B cell (primary cell): ENCODE data around the gene WDR86. TPM values are rescaled to one million over a fixed set of nuclear protein-coding genes. Genes with fewer than 3 reads are reported as not detected.

Source experiments
- ATAC-seq: fragments of 200-7000 bp; cut with Tn5 transposase; one replicate; pipeline ENCODE4 v1.10.0; 2021; ENCODE audit warnings: low read depth, mild to moderate bottlenecking, moderate number of reproducible peaks, moderate library complexity
- CTCF ChIA-PET: fragments of 350-600 bp; sonication (Branson Sonifier 250); formaldehyde crosslinking; loops from one replicate; lab custom pipeline; 2021; ENCODE audit warnings: antibody characterized with exemption, inconsistent platforms; lab: Charles Lee
- POLR2A ChIA-PET: fragments of 350-600 bp; sonication (Branson Sonifier 250); formaldehyde crosslinking; loops from one replicate; lab custom pipeline; 2021; ENCODE audit warnings: antibody characterized with exemption; lab: Charles Lee
- DNase-seq: peaks from one replicate; pipeline ENCODE4 v3.0.0; 2013
- H2AFZ ChIP-seq: 2 replicates; pipeline ENCODE4 v1.6.1; 2012; ENCODE audit warnings: mild to moderate bottlenecking, low read depth, low read length; ENCODE audit not compliant: insufficient read depth, poor library complexity, severe bottlenecking
- H3K27ac ChIP-seq, 2 donors: 1 replicate in 1 of 2; 2 replicates in 1 of 2; pipeline ENCODE4 v1.5.1; 2012 to 2013; ENCODE audit warnings: low read length in 2 of 2, mild to moderate bottlenecking in 2 of 2, moderate library complexity in 1 of 2
- H3K27me3 ChIP-seq, 4 experiments: fragments of 200-600 bp in 1 of 4; sonication (generic) in 1 of 4; replicated peaks in 1 of 4; 1 replicate in 2 of 4; 2 replicates in 2 of 4; pipeline versions ENCODE4 v1.6.1 to v1.7.0; 2013 to 2016; ENCODE audit warnings: low read length in 3 of 4, mild to moderate bottlenecking in 2 of 4, mixed read lengths in 1 of 4, moderate library complexity in 1 of 4; ENCODE audit not compliant: insufficient read depth in 4 of 4, control insufficient read depth in 3 of 4; ENCODE audit errors: control extremely low read depth in 1 of 4
- H3K36me3 ChIP-seq, 2 experiments: replicated peaks in 1 of 2; 1 replicate in 1 of 2; 2 replicates in 1 of 2; pipeline versions ENCODE4 v1.6.1 to v1.7.1; 2013; ENCODE audit warnings: low read length in 1 of 2; ENCODE audit not compliant: insufficient read depth in 2 of 2, control insufficient read depth in 1 of 2; ENCODE audit errors: control extremely low read depth in 1 of 2, extremely low read depth in 1 of 2
- H3K4me1 ChIP-seq, 2 donors: fragments of 200-600 bp in 1 of 2; sonication (generic) in 1 of 2; 1 replicate in 1 of 2; 2 replicates in 1 of 2; pipeline versions ENCODE4 v1.5.1 to v1.6.1; 2013 to 2017; ENCODE audit warnings: low read length in 2 of 2; ENCODE audit not compliant: control insufficient read depth in 2 of 2, insufficient read depth in 2 of 2
- H3K4me2 ChIP-seq: replicated peaks from 2 replicates; pipeline ENCODE3; 2012; ENCODE audit warnings: mild to moderate bottlenecking, low read depth, low read length; ENCODE audit not compliant: poor library complexity, severe bottlenecking
- H3K4me3 ChIP-seq, 5 experiments: fragments of 200-600 bp in 1 of 5; sonication (generic) in 1 of 5; 1 replicate in 3 of 5; 2 replicates in 2 of 5; pipeline versions ENCODE4 v1.5.1 to v1.7.0; 2011 to 2016; ENCODE audit warnings: low read length in 4 of 5, mild to moderate bottlenecking in 4 of 5, low read depth in 2 of 5, control low read depth in 1 of 5, moderate library complexity in 1 of 5; ENCODE audit not compliant: insufficient read depth in 1 of 5; ENCODE audit errors: control extremely low read depth in 1 of 5, extremely low read depth in 1 of 5
- H3K79me2 ChIP-seq: fragments of 200-600 bp; sonication (generic); one replicate; pipeline ENCODE4 v1.6.0; 2016; ENCODE audit warnings: low read length; ENCODE audit not compliant: control insufficient read depth, insufficient read depth
- H3K9ac ChIP-seq: fragments of 200-600 bp; sonication (generic); 2 replicates; pipeline ENCODE4 v1.6.1; 2017; ENCODE audit warnings: mild to moderate bottlenecking, low read length, moderate library complexity
- H3K9me3 ChIP-seq, 3 donors: one replicate each; pipeline versions ENCODE4 v1.6.1 to v1.7.1; 2013; ENCODE audit warnings: low read length in 2 of 3; ENCODE audit not compliant: control insufficient read depth in 2 of 3, insufficient read depth in 1 of 3; ENCODE audit errors: control extremely low read depth in 1 of 3
- H4K20me1 ChIP-seq: 2 replicates; pipeline ENCODE4 v1.6.0; 2012; ENCODE audit warnings: mild to moderate bottlenecking, low read length; ENCODE audit not compliant: insufficient read depth, control insufficient read depth, poor library complexity, severe bottlenecking
- H3K27ac Mint-ChIP-seq: one replicate; pipeline ENCODE4 v1.8.0; 2021; ENCODE audit warnings: mixed read lengths
- H3K27me3 Mint-ChIP-seq: one replicate; pipeline ENCODE4 v1.8.0; 2021; ENCODE audit warnings: mixed read lengths
- H3K4me1 Mint-ChIP-seq: one replicate; pipeline ENCODE4 v1.8.0; 2021; ENCODE audit warnings: mixed read lengths
- H3K4me3 Mint-ChIP-seq: one replicate; pipeline ENCODE4 v1.8.0; 2021; ENCODE audit warnings: mixed read lengths
- H3K9me3 Mint-ChIP-seq: one replicate; pipeline ENCODE4 v1.8.0; 2022; ENCODE audit warnings: mixed read lengths; ENCODE audit not compliant: insufficient read depth
- CTCF ChIP-seq: fragments of 200-600 bp; IDR thresholded peaks from one replicate; pipeline ENCODE4 v1.8.0; 2022; ENCODE audit warnings: antibody characterized with exemption, mild to moderate bottlenecking
- EZH2 ChIP-seq: IDR thresholded peaks from 2 replicates; pipeline ENCODE4 v1.6.1; 2012; ENCODE audit warnings: borderline replicate concordance, low read depth, mild to moderate bottlenecking, moderate library complexity, low read length; ENCODE audit not compliant: insufficient read depth, poor library complexity, severe bottlenecking
- WGBS: methylation state at CpG from one replicate; pipeline ENCODE4 v1.1.5; 2013; ENCODE audit warnings: missing lambda C conversion rate; ENCODE audit not compliant: insufficient coverage; 5-methylcytosine and 5-hydroxymethylcytosine counted together
- intact Hi-C: fragments of 100-400 bp; cut with micrococcal nuclease; formaldehyde crosslinking; loops from one replicate; pipeline ENCODE4 v1.10.0; 2022
- polyA plus RNA-seq: library from polyadenylated mRNA; depleted of rRNA; stranded (reverse); fragments of >200 nt; gene quantifications from 2 replicates; pipeline ENCODE4 v1.2.3, GENCODE V29; 2012
- total RNA-seq, 2 donors: library from RNA; stranded (reverse); fragments of 120-200 nt in 1 of 2; gene quantifications; 1 replicate in 1 of 2; 2 replicates in 1 of 2; pipeline versions ENCODE4 v1.2.3 to v1.2.4, GENCODE V29; 2013 to 2022

WDR86 gene
- total and polyA plus RNA-seq, 2 donors (not counting 1 experiment from before 2014, with no cell fraction given) = 1.4 to 1.5 TPM

GRCh38 chr7:151337346-151337745 is 72.5 kb downstream of the WDR86 start:
- no peak overlapping the region for H3K4me3 ChIP-seq
- intact Hi-C loops = loop anchor here (2.0 kb wide), 1 partner anchor 13 kb away; no protein-coding TSS in a partner anchor
- no peak for TF ChIP-seq CTCF
- TF ChIP-seq EZH2 = no peak
- H3K4me1 ChIP-seq = peaks cover 18 to 22% of the 10 kb centered on the region in 2 donors
- peaks cover 5% of the 10 kb centered on the region for H3K9me3 Mint-ChIP-seq
- H3K4me2 ChIP-seq = no peak overlapping the region
- 100% methylated on average over 2 of the region's 2 CpGs for WGBS
- peaks cover 0 to 12% (median 2%) of the 10 kb centered on the region in 3 donors for H3K9me3 ChIP-seq
- H3K9ac ChIP-seq = no peak overlapping the region
- H4K20me1 ChIP-seq = no peaks in the 10 kb centered on the region
- H3K4me3 Mint-ChIP-seq = no peak overlapping the region
- H3K36me3 ChIP-seq = no peaks in the 10 kb centered on the region
- no peak for ATAC-seq
- H3K79me2 ChIP-seq = no peaks in the 10 kb centered on the region
- H3K27ac Mint-ChIP-seq = no peak overlapping the region
- no peak overlapping the region for H2AFZ ChIP-seq
- no peak overlapping the region for H3K27ac ChIP-seq
- no peaks in the 10 kb centered on the region for H3K27me3 Mint-ChIP-seq
- ChIA-PET POLR2A (no interaction called here), CTCF (interaction anchor here (1.0 kb wide), 1 partner anchor 13 kb away, joined by 4 read pairs; no protein-coding TSS in a partner anchor)
- peaks cover 28% of the 10 kb centered on the region for H3K4me1 Mint-ChIP-seq
- DNase-seq = no peak
- H3K27me3 ChIP-seq = no peaks in the 10 kb centered on the region

GRCh38 chr7:151336027-151336708 is 73.7 kb downstream of the WDR86 start:
- DNase-seq = no peak
- H3K4me3 ChIP-seq = no peak overlapping the region
- Mint-ChIP-seq H3K9me3 (peaks cover 5% of the 10 kb centered on the region), H3K27ac (no peak overlapping the region), H3K4me1 (peaks cover 25% of the 10 kb centered on the region), H3K27me3 (no peaks in the 10 kb centered on the region), H3K4me3 (no peak overlapping the region)
- no peak overlapping the region for H2AFZ ChIP-seq
- H4K20me1 ChIP-seq = no peaks in the 10 kb centered on the region
- WGBS = 97% methylated on average over 8 of the region's 12 CpGs
- intact Hi-C loops = loop anchor here (2.0 kb wide), 1 partner anchor 15 kb away; no protein-coding TSS in a partner anchor
- no peaks in the 10 kb centered on the region for H3K36me3 ChIP-seq
- H3K9ac ChIP-seq = no peak overlapping the region
- ChIA-PET CTCF (interaction anchor here (0.7 kb wide), 1 partner anchor 21 kb away, joined by 7 read pairs; no protein-coding TSS in a partner anchor), POLR2A (no interaction called here)
- H3K4me1 ChIP-seq = peaks cover 17 to 19% of the 10 kb centered on the region in 2 donors
- H3K4me2 ChIP-seq = no peak overlapping the region
- H3K27ac ChIP-seq = no peak overlapping the region
- H3K27me3 ChIP-seq = no peaks in the 10 kb centered on the region
- ATAC-seq = no peak
- peaks cover 0 to 9% (median 0%) of the 10 kb centered on the region in 3 donors for H3K9me3 ChIP-seq
- H3K79me2 ChIP-seq = no peaks in the 10 kb centered on the region
- TF ChIP-seq CTCF (no peak), EZH2 (no peak)
